ENCODE data around the gene NT5C1B.

The NT5C1B gene

GRCh38 chr2:18619091-18619490, 29.7 kb upstream of the NT5C1B start:
- no peak for TF ChIP-seq MAX (IDR thresholded peaks at IDR 0.05; ENCODE audit: low read depth, low read length)
- no peak for TF ChIP-seq MYC (IDR thresholded peaks at IDR 0.05; ENCODE audit: low read depth, low read length)
- TF ChIP-seq POLR2A (IDR thresholded peaks at IDR 0.05; ENCODE audit: extremely low read depth, insufficient read length): no peak
- TF ChIP-seq, protein P1, sequence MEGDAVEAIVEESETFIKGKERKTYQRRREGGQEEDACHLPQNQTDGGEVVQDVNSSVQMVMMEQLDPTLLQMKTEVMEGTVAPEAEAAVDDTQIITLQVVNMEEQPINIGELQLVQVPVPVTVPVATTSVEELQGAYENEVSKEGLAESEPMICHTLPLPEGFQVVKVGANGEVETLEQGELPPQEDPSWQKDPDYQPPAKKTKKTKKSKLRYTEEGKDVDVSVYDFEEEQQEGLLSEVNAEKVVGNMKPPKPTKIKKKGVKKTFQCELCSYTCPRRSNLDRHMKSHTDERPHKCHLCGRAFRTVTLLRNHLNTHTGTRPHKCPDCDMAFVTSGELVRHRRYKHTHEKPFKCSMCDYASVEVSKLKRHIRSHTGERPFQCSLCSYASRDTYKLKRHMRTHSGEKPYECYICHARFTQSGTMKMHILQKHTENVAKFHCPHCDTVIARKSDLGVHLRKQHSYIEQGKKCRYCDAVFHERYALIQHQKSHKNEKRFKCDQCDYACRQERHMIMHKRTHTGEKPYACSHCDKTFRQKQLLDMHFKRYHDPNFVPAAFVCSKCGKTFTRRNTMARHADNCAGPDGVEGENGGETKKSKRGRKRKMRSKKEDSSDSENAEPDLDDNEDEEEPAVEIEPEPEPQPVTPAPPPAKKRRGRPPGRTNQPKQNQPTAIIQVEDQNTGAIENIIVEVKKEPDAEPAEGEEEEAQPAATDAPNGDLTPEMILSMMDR (IDR thresholded peaks at IDR 0.05; ENCODE audit: low read depth, low read length): no peak
- no peak overlapping the region for H3K4me3 ChIP-seq (ENCODE audit: low read depth, low read length)
- no peak for DNase-seq (ENCODE audit: low read depth)

DNA sequence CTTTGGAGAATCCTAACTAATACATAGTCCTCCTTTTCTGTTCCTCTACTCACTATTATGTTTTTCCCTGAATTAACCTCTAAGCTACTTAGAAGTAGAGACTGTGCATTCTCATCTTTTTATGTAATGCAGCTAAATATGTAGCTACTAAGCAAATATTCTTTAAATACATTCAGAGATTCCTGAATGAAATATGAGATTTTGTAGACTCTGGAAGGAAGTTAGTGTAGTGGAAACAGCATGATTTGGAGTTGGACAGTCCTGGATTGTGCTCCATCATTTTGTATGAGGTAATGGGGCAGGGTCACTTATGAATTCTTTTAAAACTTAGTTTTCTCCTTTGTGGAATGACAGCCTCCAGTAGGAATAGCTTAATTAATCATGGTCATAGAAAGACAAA, 24.7 kb upstream of the NT5C1B start:
- TF ChIP-seq MAX (IDR thresholded peaks at IDR 0.05; ENCODE audit: low read depth, low read length): no peak
- DNase-seq (ENCODE audit: low read depth): no peak
- no peak overlapping the region for H3K4me3 ChIP-seq (ENCODE audit: low read depth, low read length)

DNA sequence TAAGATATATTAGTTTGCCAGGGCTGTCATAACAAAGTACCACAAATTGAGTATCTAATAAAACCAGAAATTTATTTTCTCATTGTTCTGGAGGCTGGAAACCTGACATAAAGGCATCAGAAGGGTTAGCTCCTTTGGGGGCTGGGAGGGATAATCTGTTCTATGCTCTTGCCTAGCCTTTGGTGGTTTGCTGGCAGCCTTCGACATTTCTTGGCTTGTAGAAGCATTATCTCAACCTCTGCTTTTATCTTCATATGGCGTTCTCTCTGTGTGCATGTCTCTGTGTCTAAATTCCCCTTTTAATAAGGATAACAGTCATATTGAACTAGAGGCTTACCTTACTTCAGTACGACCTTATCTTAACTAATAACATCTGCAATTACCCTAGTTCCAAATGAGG, 22.8 kb upstream of the NT5C1B start:
- no peak for DNase-seq (ENCODE audit: low read depth)
- H3K4me3 ChIP-seq (ENCODE audit: low read depth, low read length): no peak overlapping the region
- TF ChIP-seq, protein P1 (IDR thresholded peaks at IDR 0.05; ENCODE audit: low read depth, low read length): no peak
- TF ChIP-seq MAX (IDR thresholded peaks at IDR 0.05; ENCODE audit: low read depth, low read length): no peak
- TF ChIP-seq MYC (IDR thresholded peaks at IDR 0.05; ENCODE audit: low read depth, low read length): no peak
- TF ChIP-seq POLR2A (IDR thresholded peaks at IDR 0.05; ENCODE audit: extremely low read depth, insufficient read length): no peak

- no peak for DNase-seq (ENCODE audit: low read depth)
- no peak overlapping the region for H3K4me3 ChIP-seq (ENCODE audit: low read depth, low read length)
- TF ChIP-seq MAX (IDR thresholded peaks at IDR 0.05; ENCODE audit: low read depth, low read length) (no peak), POLR2A (IDR thresholded peaks at IDR 0.05; ENCODE audit: extremely low read depth, insufficient read length) (no peak), MYC (IDR thresholded peaks at IDR 0.05; ENCODE audit: low read depth, low read length) (no peak)
- TF ChIP-seq, protein P1 (IDR thresholded peaks at IDR 0.05; ENCODE audit: low read depth, low read length): no peak
Measured at GRCh38 chr2:18611604-18612003, 22.2 kb upstream of the NT5C1B start.

DNA sequence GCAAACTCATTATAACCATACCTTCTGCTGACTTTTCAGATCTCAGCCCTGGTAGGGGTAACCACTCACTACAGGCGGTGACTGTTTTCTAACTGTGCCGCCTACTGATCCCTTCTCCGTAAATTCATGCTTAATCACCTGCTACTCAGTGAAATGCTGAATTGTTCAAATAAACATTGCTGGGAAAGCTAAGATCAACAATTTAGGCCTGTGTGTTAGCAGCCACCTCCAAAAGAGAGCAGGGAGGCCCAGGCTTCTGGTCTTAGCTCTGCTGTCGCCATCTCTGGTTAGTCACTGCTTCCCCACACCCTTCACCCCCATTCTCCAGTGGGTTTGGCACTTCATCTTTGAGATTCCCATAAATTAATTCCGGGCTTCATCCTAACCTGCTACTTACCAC, 21.8 kb upstream of the NT5C1B start:
- no peak for DNase-seq (ENCODE audit: low read depth)
- no peak for TF ChIP-seq MYC (IDR thresholded peaks at IDR 0.05; ENCODE audit: low read depth, low read length)
- TF ChIP-seq MAX (IDR thresholded peaks at IDR 0.05; ENCODE audit: low read depth, low read length): no peak
- TF ChIP-seq, protein P1 (IDR thresholded peaks at IDR 0.05; ENCODE audit: low read depth, low read length): no peak
- no peak for TF ChIP-seq POLR2A (IDR thresholded peaks at IDR 0.05; ENCODE audit: extremely low read depth, insufficient read length)
- no peak overlapping the region for H3K4me3 ChIP-seq (ENCODE audit: low read depth, low read length)

DNA sequence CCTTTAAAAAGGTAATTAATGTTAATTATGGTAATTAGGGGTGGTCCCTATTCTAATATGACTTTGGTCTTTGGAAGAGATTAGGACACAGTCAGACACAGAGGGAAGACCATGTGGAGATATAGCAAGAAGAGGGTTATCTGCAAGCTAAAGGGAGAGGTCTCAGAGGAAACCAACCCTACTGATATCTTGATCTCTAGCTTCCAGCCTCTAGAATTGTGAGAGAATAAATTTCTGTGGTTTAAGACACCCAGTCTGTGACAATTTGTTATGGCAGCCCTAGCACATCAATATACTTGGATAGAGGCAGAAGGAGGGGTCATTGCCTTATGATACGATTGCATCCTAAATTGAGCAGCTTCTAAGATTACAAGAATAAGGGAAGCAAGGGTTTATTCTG, 21.3 kb upstream of the NT5C1B start:
- no peak overlapping the region for H3K4me3 ChIP-seq (ENCODE audit: low read depth, low read length)
- TF ChIP-seq, protein P1 (IDR thresholded peaks at IDR 0.05; ENCODE audit: low read depth, low read length): no peak
- TF ChIP-seq MAX (IDR thresholded peaks at IDR 0.05; ENCODE audit: low read depth, low read length) (no peak), POLR2A (IDR thresholded peaks at IDR 0.05; ENCODE audit: extremely low read depth, insufficient read length) (no peak)
- DNase-seq (ENCODE audit: low read depth): no peak

Data from NB4 (cell line).